Measurements from ENCODE around the gene CCRL2.
"Not testable (repeated sequence)": the region's sequence is repeated elsewhere in the genome, so short reads cannot be mapped to it uniquely, and the experiment has no call there.

The CCRL2 gene

DNA sequence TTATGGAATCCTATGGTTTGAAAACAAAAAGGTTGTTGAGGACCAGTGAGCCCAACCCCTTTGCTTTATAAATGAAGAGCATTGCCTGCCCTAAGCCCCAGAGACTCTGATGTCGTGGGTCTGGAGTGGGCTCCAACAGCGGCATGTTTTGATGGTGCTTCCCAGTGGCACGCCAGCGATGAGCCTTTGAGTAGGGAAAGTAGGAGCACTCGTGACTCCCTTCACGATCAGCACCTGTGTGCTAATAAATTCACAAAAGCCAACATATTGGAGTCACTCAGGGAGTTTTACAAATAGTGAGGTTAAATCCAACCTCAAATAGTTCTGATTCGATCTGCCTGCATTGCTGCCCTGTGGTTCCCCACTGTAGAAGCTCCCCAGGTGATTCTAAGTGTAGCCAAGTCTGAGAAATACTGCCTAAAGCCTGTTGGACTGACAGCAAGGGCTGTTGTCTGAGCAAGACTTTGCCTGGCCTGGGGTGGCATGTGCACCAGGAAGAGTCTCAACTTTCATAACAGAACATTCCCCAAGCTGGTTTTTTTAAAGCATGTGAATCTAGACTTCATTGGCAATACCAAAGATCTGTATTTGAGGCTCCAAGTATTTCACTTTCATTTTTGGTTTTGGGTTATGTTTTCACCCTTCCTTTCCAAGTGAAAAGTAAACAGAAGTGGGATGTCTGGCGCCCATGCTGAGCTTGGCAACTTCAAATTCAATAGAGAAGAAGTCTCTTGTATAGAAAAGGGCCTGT, 26.4 kb upstream of the CCRL2 start:
- no peak for DNase-seq (ENCODE audit: low read depth in 3 of 3, low spot score in 1 of 3)

DNA sequence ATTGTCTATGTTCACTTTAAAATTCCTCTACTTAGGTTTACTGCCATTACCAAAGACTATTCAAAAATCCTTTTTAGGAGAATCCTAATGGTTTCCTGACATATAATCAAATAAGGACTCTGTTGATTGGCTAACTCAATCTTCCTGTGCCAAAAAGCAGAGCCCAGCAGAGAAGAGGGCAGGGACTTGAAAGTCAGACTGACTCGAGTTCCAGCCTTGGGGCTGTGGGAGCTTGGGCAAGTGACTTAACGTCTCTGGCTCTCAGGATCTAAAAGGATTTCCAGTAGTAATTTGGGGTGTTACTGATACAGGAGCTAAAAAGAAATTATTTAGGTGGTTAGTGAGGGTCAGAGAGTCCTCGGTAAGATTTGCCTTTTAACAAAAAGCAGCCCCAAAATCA, 25.4 kb upstream of the CCRL2 start:
- DNase-seq (ENCODE audit: low read depth in 3 of 3, low spot score in 1 of 3): no peak

DNA sequence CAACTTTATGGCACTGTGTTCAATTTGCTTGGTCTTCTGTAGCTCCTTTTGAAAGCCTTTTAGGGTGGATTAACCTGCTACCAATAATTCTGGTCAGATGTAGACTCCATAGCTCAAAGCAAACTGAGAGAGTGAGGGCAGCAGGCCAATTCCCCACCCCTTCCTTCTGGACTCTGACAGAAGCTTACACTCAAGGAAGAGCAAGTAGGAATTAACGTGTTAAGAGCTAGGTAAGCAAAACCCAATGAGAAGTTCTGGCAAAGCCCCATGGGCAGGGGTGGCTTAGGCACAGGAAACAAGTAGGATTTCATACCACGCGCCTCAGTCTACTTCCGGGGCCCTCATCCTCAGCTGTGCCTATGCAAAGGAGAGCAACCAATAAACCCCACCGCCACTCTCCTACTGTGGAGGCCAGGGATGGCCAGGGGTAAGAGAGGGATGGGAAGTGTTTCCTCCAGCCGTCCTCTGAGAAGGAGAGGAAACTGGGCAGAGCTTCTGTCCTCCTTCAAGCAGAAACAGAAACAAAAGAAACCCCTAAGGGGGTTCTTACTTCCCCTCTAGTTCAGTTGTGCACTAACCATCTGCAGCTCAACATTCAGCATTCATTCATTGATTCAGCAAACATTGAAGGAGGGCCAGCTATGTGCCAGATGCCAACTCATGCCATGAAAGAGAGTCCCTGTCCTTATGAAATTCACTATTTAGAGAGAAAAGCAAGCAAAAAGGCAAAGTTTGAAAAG, 23.7 kb upstream of the CCRL2 start:
- DNase-seq (ENCODE audit: low read depth in 3 of 3, low spot score in 1 of 3): no peak

GRCh38 chr3:46383951-46384330, 23.1 kb upstream of the CCRL2 start:
- no peak for DNase-seq (ENCODE audit: low read depth in 3 of 3, low spot score in 1 of 3)

DNA sequence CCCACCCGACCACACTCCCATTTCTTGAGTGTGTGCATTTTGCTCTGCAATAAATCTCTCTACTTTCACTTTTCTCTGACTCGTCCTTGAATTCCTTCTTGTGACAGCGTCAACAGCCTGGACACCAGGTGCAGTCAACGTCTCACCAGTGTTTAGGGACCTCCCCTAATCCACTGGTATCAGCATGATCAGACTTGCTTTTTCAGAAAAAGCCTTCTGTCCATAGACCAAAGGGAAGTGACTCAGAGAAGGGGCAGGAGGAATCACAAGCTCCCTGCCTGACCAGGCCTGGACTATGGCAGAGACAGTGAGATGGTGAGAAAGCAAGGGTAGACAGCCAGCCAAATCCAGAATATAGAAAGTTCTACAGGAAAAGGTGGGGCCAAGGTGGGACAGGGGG, 20.9 kb upstream of the CCRL2 start:
- no peak for DNase-seq (ENCODE audit: low read depth in 3 of 3, low spot score in 1 of 3)

- not testable (repeated sequence) for DNase-seq (ENCODE audit: low read depth in 3 of 3, low spot score in 1 of 3)
These were observed 18.2 kb upstream of the CCRL2 start for GRCh38 chr3:46388847-46389246.

DNA sequence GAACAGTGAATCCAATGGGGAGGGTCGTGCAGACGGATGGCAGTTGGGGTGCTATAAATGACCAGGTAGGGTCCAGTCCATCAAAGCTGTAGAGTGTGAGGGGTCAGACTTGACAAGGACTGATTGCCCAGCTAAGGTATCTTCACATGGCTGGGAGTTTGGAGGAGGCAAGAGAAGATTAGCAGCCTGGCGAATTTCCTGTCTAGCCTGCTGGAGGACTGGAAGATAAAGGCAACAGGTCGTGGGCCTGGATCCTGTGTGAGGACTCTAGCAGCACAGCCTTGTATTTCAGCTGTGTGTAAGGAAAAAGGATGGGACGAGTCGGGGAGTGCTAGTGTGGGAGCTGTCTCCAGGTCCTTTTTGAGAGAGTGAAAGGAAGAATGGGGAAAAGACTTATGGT, 17.8 kb upstream of the CCRL2 start:
- DNase-seq (ENCODE audit: low read depth in 3 of 3, low spot score in 1 of 3): no peak

DNA sequence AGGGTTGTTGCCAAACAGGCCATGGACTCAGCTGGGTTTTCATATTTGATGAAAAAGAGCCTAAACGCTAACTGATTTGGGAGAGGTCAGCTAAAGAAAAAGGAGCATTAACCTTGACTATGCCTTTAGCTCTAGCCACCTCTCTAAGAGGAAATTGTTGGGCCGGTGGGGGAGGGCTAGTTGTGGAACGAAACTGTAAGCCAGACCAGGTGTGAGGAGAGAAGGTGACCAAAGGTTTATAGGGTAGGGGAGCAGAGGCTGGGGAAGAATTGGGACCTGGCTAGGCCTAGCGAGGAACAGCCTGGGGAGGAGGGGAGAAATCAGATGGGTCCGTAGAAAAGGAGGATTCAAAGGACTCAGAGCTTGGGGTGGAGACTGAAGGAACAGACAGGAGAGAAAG, 15.5 kb upstream of the CCRL2 start:
- not testable (repeated sequence) for DNase-seq (ENCODE audit: low read depth in 3 of 3, low spot score in 1 of 3)

DNA sequence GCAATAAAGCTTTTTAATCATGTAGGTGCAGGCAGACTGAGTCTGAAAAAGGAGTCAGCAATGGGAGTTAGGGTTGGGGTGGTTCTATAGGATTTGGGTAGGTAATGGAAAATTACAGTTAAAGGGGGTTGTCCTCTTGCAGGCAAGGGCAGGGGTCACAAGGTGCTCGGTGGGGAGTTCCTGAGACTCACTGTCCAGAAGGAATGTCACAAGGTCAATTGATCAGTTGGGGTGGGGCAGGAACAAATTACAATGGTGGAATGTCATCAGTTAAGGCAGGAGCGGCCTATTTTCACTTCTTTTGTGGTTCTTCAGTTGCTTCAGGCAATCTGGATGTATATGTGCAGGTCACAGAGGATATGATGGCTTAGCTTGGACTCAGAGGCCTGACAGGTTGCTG, 14.0 kb upstream of the CCRL2 start:
- DNase-seq (ENCODE audit: low read depth in 3 of 3, low spot score in 1 of 3): no peak

DNA sequence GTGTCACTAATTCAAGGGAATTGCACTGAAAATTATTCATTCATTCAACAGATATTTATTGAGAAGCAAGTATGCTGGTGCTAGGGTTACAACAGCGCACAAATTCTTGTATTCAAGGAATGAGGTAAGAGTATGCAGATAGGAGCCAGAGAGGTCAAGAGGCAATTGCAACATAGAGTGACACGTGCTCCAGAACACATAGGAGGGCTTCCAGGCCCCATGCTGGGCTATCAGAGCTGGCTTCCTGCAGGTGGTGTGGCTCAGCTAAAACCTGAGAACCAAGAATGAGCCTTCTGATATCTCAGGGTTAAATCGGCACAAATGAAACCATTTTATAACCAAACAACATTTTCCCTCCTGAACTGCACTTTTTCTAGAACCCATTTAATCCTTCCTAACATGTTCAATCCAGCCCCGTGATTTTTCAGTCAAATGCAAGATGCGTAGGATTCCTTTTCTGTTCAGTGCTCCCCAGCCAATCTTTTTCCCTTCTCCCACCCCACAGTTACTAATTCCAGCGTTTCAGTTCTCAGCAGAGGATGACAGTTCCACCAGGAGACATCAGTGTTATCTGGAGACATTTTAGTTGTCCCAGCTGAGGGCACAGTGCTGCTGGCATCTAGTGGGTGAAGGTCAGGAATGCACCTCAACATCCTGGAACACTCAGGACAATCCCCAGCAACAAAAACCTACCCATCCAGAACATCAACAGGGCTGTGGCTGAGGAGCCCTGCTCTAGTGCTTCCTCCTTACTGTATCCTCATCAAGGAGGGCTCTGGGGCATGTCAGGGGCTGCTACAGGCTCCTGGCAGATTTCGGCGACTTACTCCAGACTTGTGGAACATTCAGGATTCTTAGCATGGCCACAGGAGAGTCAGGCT, 13.3 kb upstream of the CCRL2 start:
- no peak for DNase-seq (ENCODE audit: low read depth in 3 of 3, low spot score in 1 of 3)

GRCh38 chr3:46395210-46395661, 11.8 kb upstream of the CCRL2 start:
- DNase-seq (ENCODE audit: low read depth in 3 of 3, low spot score in 1 of 3): no peak

GRCh38 chr3:46395766-46396530, 11.1 kb upstream of the CCRL2 start:
- DNase-seq (ENCODE audit: low read depth in 3 of 3, low spot score in 1 of 3): no peak

- no peak for DNase-seq (ENCODE audit: low read depth in 3 of 3, low spot score in 1 of 3)
These were observed 9.9 kb upstream of the CCRL2 start for GRCh38 chr3:46397111-46397510.

DNA sequence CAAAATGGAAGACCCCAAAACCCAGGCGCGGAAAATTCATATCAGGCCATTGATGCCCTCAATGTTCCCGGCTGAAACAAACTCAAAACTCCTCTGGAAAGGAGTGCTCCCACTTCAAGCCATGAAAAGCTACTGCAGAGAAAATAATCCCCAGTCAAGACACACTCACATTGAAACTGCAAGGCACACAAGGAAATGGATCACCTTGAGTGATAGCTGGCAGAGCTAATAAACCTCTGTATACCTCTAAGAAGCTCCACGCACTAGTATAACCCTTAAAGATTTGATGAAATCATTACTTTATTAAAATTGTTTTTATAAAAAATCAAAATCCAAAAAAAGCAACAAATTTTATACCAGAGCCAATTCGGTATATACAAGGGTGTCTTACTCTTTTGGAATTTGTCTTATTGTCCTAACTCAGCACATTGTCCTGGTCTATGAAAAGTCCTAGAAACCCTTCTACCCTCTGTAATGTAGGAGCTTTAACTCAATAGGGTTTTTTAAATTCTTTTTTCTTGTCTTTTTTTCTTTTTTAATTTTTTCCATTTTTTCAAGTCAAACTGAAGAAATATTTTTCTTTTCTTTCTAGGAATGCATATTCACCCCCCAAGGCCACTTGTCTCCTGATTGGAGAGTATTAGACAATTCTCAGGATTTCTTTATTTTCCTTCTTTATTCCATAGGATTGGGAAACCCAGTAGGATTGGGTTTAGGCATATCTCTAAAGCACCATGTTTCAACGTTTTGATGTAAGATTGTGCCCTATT, 8.7 kb upstream of the CCRL2 start:
- DNase-seq (ENCODE audit: low read depth in 3 of 3, low spot score in 1 of 3): no peak

DNA sequence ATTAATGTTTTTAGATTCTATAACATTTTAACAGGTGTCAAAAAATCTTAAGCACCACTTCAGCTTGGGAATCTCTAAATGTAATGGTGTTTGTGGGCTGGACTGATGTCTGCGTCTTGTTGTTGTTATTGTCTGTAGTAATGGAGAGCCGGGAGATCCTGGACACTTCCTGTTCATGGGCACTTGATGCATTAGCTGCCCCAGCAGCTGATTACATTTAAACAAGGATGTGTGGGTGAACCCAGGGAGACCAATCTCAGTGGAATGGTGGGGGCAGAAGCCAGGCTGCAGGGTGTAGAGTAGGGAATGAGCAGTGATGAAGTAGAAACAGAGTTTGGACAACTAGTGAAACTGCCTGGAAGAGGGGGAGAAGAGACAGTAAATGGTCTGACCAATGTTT, 8.0 kb upstream of the CCRL2 start:
- no peak for DNase-seq (ENCODE audit: low read depth in 3 of 3, low spot score in 1 of 3)

GRCh38 chr3:46399557-46399956, 7.5 kb upstream of the CCRL2 start:
- DNase-seq (ENCODE audit: low read depth in 3 of 3, low spot score in 1 of 3): no peak

- DNase-seq (ENCODE audit: low read depth in 3 of 3, low spot score in 1 of 3): no peak
These were observed 6.9 kb upstream of the CCRL2 start for GRCh38 chr3:46400000-46400734.

DNA sequence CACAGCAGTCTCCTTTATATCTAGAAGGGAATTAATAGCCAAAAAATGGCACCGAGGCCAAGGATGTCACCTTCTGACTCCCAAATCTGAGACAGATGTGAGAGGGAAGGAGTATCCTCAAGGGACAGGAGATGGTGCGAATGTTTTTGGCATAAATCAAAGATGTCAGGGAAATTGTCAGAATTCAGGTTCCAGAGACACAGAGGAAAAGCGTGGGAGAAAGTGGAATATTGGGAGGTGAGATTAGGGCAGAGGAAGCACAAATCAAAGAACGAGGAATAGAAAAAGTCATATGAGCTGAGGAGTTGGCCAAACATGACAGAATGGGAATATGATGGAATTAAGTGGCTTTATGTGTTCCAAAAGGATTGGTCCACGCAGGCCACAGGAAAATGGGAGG, 6.2 kb upstream of the CCRL2 start:
- DNase-seq (ENCODE audit: low read depth in 3 of 3, low spot score in 1 of 3): no peak

- DNase-seq (ENCODE audit: low read depth in 3 of 3, low spot score in 1 of 3): no peak
These were observed 5.5 kb upstream of the CCRL2 start for GRCh38 chr3:46401579-46401978.

- not testable (repeated sequence) for DNase-seq (ENCODE audit: low read depth in 3 of 3, low spot score in 1 of 3)
These were observed 4.2 kb upstream of the CCRL2 start for GRCh38 chr3:46402902-46403301.

All from stimulated activated CD4-positive, alpha-beta T cell treated with anti-CD3 and anti-CD28 coated beads, TNF-alpha, amount 100 ng/mL, for 1 hour (primary cell).